Osteoblast (primary cell): ENCODE results near the gene ZNF18. TPM values are rescaled to one million over a fixed set of nuclear protein-coding genes. Genes with fewer than 3 reads are reported as not detected.
A peak's percentile ranks its signal among the peaks of the same experiment; 100 is the strongest.

Source experiments
- DNase-seq: peaks from one replicate; pipeline ENCODE4 v3.0.0; 2011; ENCODE audit warnings: low spot score, mixed read lengths; ENCODE audit not compliant: insufficient read length; ENCODE audit errors: missing footprints
- H2AFZ ChIP-seq: 2 replicates; pipeline ENCODE4 v1.6.0; 2011; ENCODE audit warnings: mild to moderate bottlenecking, low read length
- H3K27ac ChIP-seq: 2 replicates; pipeline ENCODE4 v1.5.1; 2011; ENCODE audit warnings: mild to moderate bottlenecking, low read depth, low read length, moderate library complexity
- H3K27me3 ChIP-seq: 2 replicates; pipeline ENCODE4 v1.6.0; 2012; ENCODE audit warnings: mild to moderate bottlenecking, control low read depth, inconsistent platforms, low read length, moderate library complexity; ENCODE audit not compliant: insufficient read depth
- H3K36me3 ChIP-seq: 2 replicates; pipeline ENCODE4 v1.5.1; 2011; ENCODE audit warnings: mild to moderate bottlenecking, low read length, control low read depth, moderate library complexity; ENCODE audit not compliant: insufficient read depth
- H3K4me1 ChIP-seq: 2 replicates; pipeline ENCODE4 v1.5.1; 2011; ENCODE audit warnings: mild to moderate bottlenecking, low read length, control low read depth, moderate library complexity; ENCODE audit not compliant: insufficient read depth
- H3K4me2 ChIP-seq: 2 replicates; pipeline ENCODE4 v1.6.0; 2011; ENCODE audit warnings: mild to moderate bottlenecking, low read length; ENCODE audit not compliant: insufficient read depth
- H3K4me3 ChIP-seq: fragments of 200-600 bp; sonication (generic); 3 replicates; pipeline ENCODE4 v1.5.1; 2012; ENCODE audit warnings: mild to moderate bottlenecking, low read length, inconsistent platforms; ENCODE audit not compliant: insufficient read depth
- H3K79me2 ChIP-seq: 2 replicates; pipeline ENCODE4 v1.6.0; 2012; ENCODE audit warnings: mild to moderate bottlenecking, low read length, control low read depth, inconsistent platforms; ENCODE audit not compliant: insufficient read depth
- H3K9me3 ChIP-seq: 2 replicates; pipeline ENCODE4 v1.5.1; 2011; ENCODE audit warnings: low read depth, low read length, control low read depth
- H4K20me1 ChIP-seq: 2 replicates; pipeline ENCODE4 v1.6.0; 2012; ENCODE audit warnings: mild to moderate bottlenecking, low read length, control low read depth; ENCODE audit not compliant: insufficient read depth
- CTCF ChIP-seq: IDR thresholded peaks from 2 replicates; pipeline ENCODE4 v1.5.1; 2011; ENCODE audit warnings: mild to moderate bottlenecking, low read depth, low read length, moderate library complexity; ENCODE audit errors: extremely low read depth
- small RNA-seq: library from RNA; depleted of rRNA; stranded (forward); fragments of <200 nt; gene quantifications from one replicate; pipeline ENCODE3, GENCODE V24; 2012
- total RNA-seq: library from RNA; depleted of rRNA; stranded (reverse); fragments of >200 nt; gene quantifications from 2 replicates; pipeline ENCODE4 v1.2.3, GENCODE V29; 2012

ZNF18 gene
- total RNA-seq, 1 donor: 13.4 TPM

- Histone ChIP-seq H4K20me1 (no peaks in the 10 kb centered on the region), H3K4me2 (no peak overlapping the region), H3K27me3 (no peaks in the 10 kb centered on the region), H3K4me3 (no peak overlapping the region), H3K79me2 (no peaks in the 10 kb centered on the region), H3K27ac (no peak overlapping the region), H3K4me1 (no peaks in the 10 kb centered on the region), H2AFZ (no peak overlapping the region), H3K36me3 (no peaks in the 10 kb centered on the region), H3K9me3 (no peaks in the 10 kb centered on the region)
- no peak for DNase-seq
- no peak for TF ChIP-seq CTCF
Measured at GRCh38 chr17:11940904-11941303, 56.4 kb downstream of the ZNF18 start.

GRCh38 chr17:11935734-11936406, 61.4 kb downstream of the ZNF18 start:
- DNase-seq: peak; percentile 59
- H3K27ac ChIP-seq: no peak overlapping the region
- H4K20me1 ChIP-seq: no peaks in the 10 kb centered on the region
- H3K79me2 ChIP-seq: no peaks in the 10 kb centered on the region
- peak; percentile 72 for TF ChIP-seq CTCF
- no peaks in the 10 kb centered on the region for H3K4me1 ChIP-seq
- H3K36me3 ChIP-seq: no peaks in the 10 kb centered on the region
- H3K4me2 ChIP-seq: no peak overlapping the region
- no peaks in the 10 kb centered on the region for H3K9me3 ChIP-seq
- no peak overlapping the region for H3K4me3 ChIP-seq
- no peak overlapping the region for H2AFZ ChIP-seq
- H3K27me3 ChIP-seq: no peaks in the 10 kb centered on the region

GRCh38 chr17:11932337-11932898, 64.9 kb downstream of the ZNF18 start:
- H3K4me3 ChIP-seq: no peak overlapping the region
- no peak for TF ChIP-seq CTCF
- no peak overlapping the region for H2AFZ ChIP-seq
- H4K20me1 ChIP-seq: no peaks in the 10 kb centered on the region
- no peaks in the 10 kb centered on the region for H3K9me3 ChIP-seq
- H3K79me2 ChIP-seq: no peaks in the 10 kb centered on the region
- H3K27me3 ChIP-seq: no peaks in the 10 kb centered on the region
- H3K4me2 ChIP-seq: no peak overlapping the region
- H3K27ac ChIP-seq: no peak overlapping the region
- H3K36me3 ChIP-seq: no peaks in the 10 kb centered on the region
- no peaks in the 10 kb centered on the region for H3K4me1 ChIP-seq
- no peak for DNase-seq

- DNase-seq: peak; percentile 76
- TF ChIP-seq CTCF: no peak
- H3K9me3 ChIP-seq: no peaks in the 10 kb centered on the region
- no peak overlapping the region for H3K27ac ChIP-seq
- no peaks in the 10 kb centered on the region for H3K79me2 ChIP-seq
- H3K4me3 ChIP-seq: no peak overlapping the region
- H3K4me2 ChIP-seq: no peak overlapping the region
- no peaks in the 10 kb centered on the region for H3K36me3 ChIP-seq
- H3K4me1 ChIP-seq: no peaks in the 10 kb centered on the region
- no peak overlapping the region for H2AFZ ChIP-seq
- H3K27me3 ChIP-seq: no peaks in the 10 kb centered on the region
- H4K20me1 ChIP-seq: no peaks in the 10 kb centered on the region
Measured at GRCh38 chr17:11928436-11928835, 68.8 kb downstream of the ZNF18 start.

Small RNAs within 50 kb of the gene (small RNA-seq; reads per million reads assigned to genes)
- gene RNU11-2P: not detected

Other genes with a start within 250 kb of the ZNF18 start
- 40.9 and 41.8 TPM in 2 replicates for gene MAP2K4, start 23.4 kb upstream of the ZNF18 start, total RNA-seq